Urinary bladder (tissue), 4 donors: ENCODE results near the gene ZNF74. TPM values are rescaled to one million over a fixed set of nuclear protein-coding genes. Genes with fewer than 3 reads are reported as not detected.

Experiments used
- DNase-seq: peaks from one replicate; pipeline ENCODE4 v3.0.0-alpha.2; 2015; ENCODE audit errors: extremely low spot score
- H3K27ac ChIP-seq: one replicate; pipeline ENCODE4 v1.5.1; 2013; ENCODE audit warnings: low read depth, mild to moderate bottlenecking, moderate library complexity
- H3K36me3 ChIP-seq: one replicate; pipeline ENCODE4 v1.6.1; 2013; ENCODE audit warnings: mild to moderate bottlenecking, moderate library complexity; ENCODE audit not compliant: insufficient read depth
- H3K4me1 ChIP-seq: one replicate; pipeline ENCODE4 v1.6.1; 2013; ENCODE audit warnings: mild to moderate bottlenecking, moderate library complexity; ENCODE audit not compliant: insufficient read depth
- H3K4me3 ChIP-seq: one replicate; pipeline ENCODE4 v1.5.1; 2013; ENCODE audit warnings: low read depth, low read length
- WGBS: extraction: QIAGEN DNeasy Blood & Tissue Kit; methylation state at CpG from one replicate; pipeline ENCODE4 v1.1.7; 2013; 5-methylcytosine and 5-hydroxymethylcytosine counted together
- polyA plus RNA-seq: library from polyadenylated mRNA; stranded (reverse); fragments of 200-250 nt; gene quantifications from one replicate; pipeline ENCODE4 v1.2.3, GENCODE V29; 2013
- total RNA-seq: library from RNA; depleted of rRNA; stranded (reverse); fragments of >200 nt; gene quantifications from one replicate; pipeline ENCODE4 v1.2.3, GENCODE V29; 2014
- donor health status: healthy with polysubstance abuse.
- donor health status: healthy.

ZNF74 gene
- total and polyA plus RNA-seq, 2 donors, result 9.3 to 9.7 TPM

DNA sequence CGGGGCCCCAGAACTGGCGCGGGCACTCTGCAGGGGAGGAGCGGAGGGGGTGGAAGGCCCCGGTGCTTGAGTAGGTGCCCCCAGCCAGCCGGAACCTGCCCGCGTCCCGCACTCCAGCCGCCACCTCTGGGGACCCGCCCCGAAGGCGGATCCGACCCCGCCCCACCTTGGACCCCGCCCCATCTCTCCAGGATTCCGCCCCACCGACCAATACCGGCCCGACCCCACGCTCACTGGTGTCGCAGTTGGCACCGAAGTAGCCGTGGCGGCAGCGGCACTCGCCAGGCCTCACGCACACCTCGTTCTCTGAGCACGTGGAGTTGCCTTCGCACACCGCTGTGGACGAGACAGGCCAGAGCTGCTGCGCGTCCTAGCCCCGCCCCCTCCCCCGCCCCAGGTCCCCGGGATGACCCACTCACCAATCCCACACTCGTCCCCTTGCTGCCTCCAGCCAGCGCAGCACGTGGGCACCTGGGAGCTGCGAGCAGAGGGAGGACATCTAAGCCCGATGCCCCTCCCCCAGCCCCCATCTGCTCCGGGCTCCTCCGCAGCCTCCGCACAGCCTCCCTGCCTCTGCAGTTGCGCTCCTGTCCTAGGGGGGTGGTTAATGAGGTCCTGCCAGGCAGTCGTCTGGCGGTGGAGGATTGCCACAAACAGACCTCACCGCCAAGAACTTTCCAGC, 37.7 kb downstream of the ZNF74 start:
- no peak for DNase-seq
- H3K4me3 ChIP-seq, result no peak overlapping the region
- no peaks in the 10 kb centered on the region for H3K36me3 ChIP-seq
- H3K4me1 ChIP-seq, result no peaks in the 10 kb centered on the region
- WGBS, result 57% methylated on average over 50 of the region's 50 CpGs
- no peak overlapping the region for H3K27ac ChIP-seq

DNA sequence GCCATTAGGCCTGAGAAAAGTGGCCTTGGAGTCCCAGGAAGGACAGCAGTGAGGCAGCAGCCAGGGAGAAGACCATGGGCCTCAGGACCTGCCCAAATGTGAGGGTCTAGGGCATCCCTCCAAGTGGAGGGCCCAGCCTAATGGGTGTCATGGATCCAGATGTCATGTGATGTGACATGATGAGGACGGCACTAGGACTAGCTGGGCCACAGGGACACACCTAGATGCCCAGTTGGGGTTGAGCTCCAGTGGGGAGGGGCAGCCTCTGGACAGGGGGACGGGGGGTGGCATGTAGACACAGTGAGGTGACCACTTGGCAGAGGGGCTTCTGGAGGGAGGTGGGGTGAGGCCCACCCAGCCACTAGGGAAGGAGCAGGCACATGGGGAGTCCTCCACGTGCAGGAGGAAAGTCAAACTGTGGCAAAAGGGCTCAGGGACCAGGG, 38.3 kb downstream of the ZNF74 start:
- H3K4me1 ChIP-seq, result no peaks in the 10 kb centered on the region

GRCh38 chr22:20433191-20433590, 39.2 kb downstream of the ZNF74 start:
- Histone ChIP-seq H3K36me3 (no peaks in the 10 kb centered on the region), H3K4me1 (no peaks in the 10 kb centered on the region), H3K27ac (no peak overlapping the region), H3K4me3 (no peak overlapping the region)
- 90% methylated on average over 11 of the region's 11 CpGs for WGBS
- no peak for DNase-seq

More for the DNA sequence above, 38.3 kb downstream of the ZNF74 start:
- no peak overlapping the region for H3K4me3 ChIP-seq
- no peak for DNase-seq
- no peaks in the 10 kb centered on the region for H3K36me3 ChIP-seq
- no peak overlapping the region for H3K27ac ChIP-seq
- 88% methylated on average over 3 of the region's 3 CpGs for WGBS

DNA sequence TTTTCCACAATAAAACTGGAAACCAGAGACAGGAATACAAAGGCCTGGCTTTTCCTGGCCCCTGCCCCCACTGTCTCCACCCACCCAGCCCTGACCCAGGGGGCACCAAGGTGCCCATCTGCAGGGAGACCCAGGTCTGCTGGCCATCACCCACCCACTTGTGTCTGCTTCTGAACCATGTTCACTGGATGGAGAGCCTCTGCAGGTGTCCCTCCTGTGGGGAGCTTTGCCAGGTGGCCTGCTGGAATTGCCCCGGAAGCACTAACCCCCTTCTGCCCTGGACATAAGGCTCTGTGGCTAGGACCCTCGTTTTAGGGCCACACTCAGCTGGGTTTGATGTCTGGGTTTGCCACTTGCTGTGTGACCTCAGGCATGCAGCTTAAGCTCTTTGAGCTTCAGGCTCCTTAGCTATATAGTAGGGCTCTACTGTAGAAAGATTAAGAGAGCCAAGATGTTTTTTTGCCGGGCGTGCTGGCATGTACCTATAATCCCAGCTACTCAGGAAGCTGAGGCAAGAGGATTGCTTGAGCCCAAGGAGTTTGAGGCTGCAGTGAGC, 39.8 kb downstream of the ZNF74 start:
- Histone ChIP-seq H3K36me3 (no peaks in the 10 kb centered on the region), H3K27ac (no peak overlapping the region), H3K4me1 (no peaks in the 10 kb centered on the region), H3K4me3 (no peak overlapping the region)
- DNase-seq, result no peak
- 67% methylated on average over 4 of the region's 4 CpGs for WGBS

DNA sequence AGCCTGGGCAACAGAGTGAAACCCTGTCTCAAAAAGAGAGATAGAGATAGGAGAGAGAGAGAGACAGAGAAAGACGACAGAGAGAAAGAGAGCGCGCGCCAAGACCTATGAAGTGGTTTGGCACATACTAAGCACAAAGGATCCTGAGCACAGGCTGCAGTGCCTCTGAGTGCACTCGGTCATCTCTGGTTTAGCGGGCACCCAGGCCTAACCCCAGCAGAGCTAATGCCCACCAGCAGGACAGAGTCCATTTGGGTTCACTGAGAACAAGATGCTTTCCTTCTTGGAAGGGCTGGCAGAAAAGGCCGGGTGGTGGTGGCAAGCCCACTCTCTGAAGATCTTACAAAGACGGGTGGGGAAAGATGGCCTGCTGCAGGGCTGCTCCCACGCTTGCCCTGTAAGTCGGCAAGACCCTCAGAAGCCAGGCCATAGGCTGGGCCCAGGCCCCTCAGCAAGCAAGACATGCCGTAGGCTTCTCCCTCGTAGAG, 40.4 kb downstream of the ZNF74 start:
- Histone ChIP-seq H3K36me3 (no peaks in the 10 kb centered on the region), H3K4me3 (no peak overlapping the region), H3K27ac (no peak overlapping the region), H3K4me1 (no peaks in the 10 kb centered on the region)
- DNase-seq, result no peak
- WGBS, result 89% methylated on average over 12 of the region's 12 CpGs

- no peak for DNase-seq
- Histone ChIP-seq H3K4me1 (no peaks in the 10 kb centered on the region), H3K27ac (no peak overlapping the region), H3K4me3 (no peak overlapping the region), H3K36me3 (no peaks in the 10 kb centered on the region)
- WGBS, result 89% methylated on average over 3 of the region's 3 CpGs
Measured at GRCh38 chr22:20434773-20435172, 40.8 kb downstream of the ZNF74 start.

DNA sequence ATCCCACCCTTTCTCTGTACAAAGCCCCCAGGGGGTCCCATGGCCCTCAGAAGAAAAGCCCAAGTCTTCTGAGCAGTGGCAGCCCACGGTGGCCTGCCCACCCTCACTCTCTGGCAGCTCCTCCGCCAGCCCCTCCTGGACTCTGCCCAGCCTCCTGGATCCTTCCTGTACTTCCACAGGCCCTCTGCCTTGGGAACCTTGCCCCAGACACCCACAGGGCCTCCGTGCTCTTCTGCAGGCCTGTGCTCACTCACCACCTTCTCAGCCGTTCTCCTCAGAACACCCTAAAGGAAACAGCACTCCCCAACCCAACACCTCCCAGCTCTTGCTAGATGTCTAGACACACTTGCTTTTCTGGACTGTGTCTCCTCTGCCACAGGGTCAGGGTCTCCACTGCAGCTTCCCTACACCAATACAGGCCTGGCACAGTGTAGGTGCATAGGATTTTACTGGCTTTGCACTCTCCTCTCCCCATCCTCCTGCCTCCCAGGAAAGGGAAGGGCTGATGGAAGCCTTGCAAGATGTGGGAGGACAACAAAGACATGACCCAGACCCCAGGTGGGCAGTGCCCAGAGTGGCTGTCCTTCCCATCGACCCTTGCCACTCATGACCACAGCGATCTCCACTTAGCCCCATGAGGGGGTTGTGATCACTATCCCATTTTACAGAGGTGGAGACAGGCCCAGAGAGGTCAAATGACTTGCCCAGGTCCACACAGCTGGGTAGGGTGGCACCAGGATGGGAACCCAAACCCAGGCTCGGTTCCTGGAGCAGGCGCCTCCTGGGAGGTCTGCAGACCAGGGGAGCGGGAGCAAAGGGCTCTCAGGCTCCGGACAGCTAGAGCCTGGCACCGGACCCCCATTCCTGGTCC, 41.7 kb downstream of the ZNF74 start:
- Histone ChIP-seq H3K36me3 (no peaks in the 10 kb centered on the region), H3K4me1 (no peaks in the 10 kb centered on the region), H3K27ac (no peak overlapping the region), H3K4me3 (peak overlapping the region; percentile 72)
- 44% methylated on average over 11 of the region's 11 CpGs for WGBS
- no peak for DNase-seq

- no peaks in the 10 kb centered on the region for H3K36me3 ChIP-seq
- H3K4me1 ChIP-seq, result no peaks in the 10 kb centered on the region
- DNase-seq, result no peak
- under 1% methylated on average over 56 of the region's 56 CpGs for WGBS
- peak overlapping the region; percentile 72 for H3K4me3 ChIP-seq
- peak overlapping the region; percentile 69 for H3K27ac ChIP-seq
Measured at GRCh38 chr22:20436307-20436767, 42.4 kb downstream of the ZNF74 start.

DNA sequence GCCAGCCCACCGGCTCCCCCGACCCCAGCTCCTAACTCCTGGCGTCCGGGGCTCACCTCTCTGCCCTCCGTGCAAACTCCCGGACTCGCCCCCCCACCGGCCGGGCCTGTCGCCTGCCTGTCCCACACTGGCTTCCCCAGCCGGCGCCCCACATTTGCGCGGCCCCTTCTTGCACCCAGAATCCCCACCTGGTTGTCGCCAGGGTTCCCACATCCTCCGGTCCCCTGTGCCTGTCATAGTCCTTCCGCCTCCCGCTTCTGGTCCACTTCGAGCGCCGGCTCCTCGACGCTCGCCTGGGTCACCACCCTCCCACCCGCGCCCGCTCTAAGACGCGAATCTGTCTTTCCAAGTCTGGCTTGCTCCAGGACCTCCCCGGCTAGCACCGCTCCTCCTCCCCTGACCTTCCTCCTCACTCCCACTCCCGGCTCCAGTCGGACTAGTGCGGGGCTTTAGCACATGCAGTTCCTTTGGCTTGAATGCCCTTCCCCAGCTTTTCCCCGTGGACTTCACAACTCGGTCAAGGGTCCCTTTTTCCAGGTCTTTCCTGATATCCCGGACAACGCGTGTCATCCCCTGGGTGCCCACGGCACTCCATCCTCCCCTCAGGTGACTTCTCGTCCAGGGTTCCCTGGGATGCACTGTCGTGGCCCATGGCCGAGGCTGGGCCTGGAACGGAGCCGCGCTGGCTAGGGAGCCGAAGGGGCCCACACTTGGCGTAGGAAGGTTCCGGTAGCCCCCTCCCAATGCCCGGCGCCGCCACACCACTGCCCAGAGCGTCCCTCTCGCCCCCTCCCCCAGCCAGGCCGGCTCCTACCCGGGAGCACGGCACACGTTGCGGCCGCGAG, 43.0 kb downstream of the ZNF74 start:
- Histone ChIP-seq H3K36me3 (no peaks in the 10 kb centered on the region), H3K27ac (peak overlapping the region; percentile 69), H3K4me1 (no peaks in the 10 kb centered on the region), H3K4me3 (peak overlapping the region; percentile 72)
- no peak for DNase-seq
- WGBS, result 1% methylated on average over 61 of the region's 61 CpGs

DNA sequence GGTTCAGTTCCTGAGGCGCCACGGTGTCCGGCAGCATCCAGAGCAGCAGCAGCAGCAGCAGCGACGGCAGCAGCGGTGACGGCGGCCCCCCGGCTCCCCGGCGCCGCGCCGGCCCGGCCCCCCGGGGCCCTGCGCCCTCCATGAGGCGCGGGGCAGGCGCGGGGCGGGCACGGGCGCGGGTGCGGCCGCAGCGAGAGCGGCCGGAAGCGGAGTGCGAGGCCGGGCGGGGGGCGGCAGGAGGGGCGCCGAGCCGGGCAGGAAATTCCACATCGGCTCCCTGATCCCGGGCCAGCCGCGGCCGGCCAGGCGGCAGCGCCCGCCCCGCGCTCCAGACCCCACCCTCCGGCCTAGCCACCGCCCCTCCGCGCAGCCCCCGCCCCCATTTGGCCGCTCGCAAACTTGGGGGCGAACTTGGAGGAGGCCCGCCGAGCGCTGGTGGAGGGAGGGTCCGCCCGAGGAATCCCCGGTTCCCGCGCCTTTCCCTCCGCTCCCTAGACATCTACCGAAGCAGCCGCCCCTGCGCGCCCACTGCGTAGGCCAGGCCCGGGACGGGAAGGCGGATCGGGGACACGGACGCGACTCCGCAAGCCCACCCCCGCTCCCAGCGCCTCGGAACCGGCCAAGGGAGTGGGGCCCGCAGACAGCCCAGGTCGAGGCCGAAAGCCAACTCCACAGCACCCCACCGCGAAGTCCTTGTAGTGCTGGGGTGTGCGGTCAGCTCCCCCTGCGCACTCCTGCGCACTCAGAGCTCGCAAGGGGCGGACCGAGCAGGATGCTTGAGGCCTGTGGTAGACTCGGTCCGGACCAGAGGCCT, 43.9 kb downstream of the ZNF74 start, which contains the start of gene SCARF2:
TSS of gene SCARF2 (minus strand) at position 213 of the 814 bp plus-strand sequence. CDS start at position 142, 71 bp downstream.
- Histone ChIP-seq H3K4me3 (peak within 1 kb of the TSS; percentile 72), H3K4me1 (no peaks in the 10 kb centered on the region), H3K36me3 (no peaks in the 10 kb centered on the region), H3K27ac (peak within 1 kb of the TSS; percentile 85)
- 1% methylated on average over 94 of the region's 95 CpGs for WGBS
- DNase-seq, result no peak

DNA sequence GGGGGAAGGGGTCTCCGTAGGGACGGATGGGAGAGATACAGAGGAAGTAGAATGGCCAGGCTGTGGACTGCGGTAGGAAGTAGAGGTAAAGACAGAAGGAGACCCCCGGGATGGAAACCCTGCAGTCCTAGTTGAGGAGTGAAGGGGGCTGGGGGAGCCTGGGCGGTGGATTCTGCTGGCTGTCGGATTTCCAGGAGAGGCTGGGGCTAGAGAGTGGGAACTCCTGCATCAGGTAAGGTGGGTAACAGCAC, 44.4 kb downstream of the ZNF74 start:
- Histone ChIP-seq H3K27ac (peak overlapping the region; percentile 85), H3K36me3 (no peaks in the 10 kb centered on the region), H3K4me3 (peak overlapping the region; percentile 72), H3K4me1 (no peaks in the 10 kb centered on the region)
- DNase-seq, result no peak
- WGBS, result 16% methylated on average over 6 of the region's 6 CpGs

DNA sequence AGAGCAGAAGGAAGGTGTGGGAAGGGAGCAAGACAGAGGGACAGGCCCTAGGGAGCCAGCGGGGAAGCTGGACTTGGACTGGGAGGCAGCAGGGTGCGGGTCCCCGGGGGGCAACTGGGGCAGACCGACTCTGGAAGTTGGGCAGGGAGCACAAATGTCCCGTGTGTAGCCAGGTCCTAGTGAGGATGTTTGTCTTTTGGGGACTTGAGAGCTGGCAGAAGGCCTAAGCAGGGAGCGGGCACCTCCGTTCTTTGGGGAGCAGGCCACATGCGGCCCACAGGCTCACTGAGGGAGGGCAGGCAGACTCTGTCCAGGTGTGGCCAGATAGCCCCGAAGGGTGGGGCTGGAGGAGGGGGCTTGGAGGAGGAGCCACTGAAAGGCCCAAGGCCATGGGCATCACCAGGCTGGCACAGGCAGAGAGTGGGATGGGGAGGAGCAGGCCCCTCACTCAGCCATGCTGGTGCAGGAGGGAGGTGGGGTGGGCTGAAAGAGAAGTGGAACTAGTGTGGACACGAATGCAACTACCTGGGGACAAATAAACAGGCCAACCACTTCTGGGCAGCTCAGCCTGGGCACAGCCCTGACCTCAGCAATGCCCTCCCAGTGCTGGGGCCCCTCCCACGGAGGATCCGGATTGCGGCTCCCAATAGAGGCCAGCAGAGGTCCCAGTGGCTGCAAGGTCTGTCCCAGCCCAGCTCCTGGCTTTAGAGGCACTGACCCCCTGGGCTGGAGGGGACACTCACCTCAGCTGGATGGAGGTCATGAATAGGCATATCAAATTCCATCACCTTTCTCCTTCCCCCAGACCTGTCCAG, 44.9 kb downstream of the ZNF74 start:
- H3K27ac ChIP-seq, result peak overlapping the region; percentile 85
- H3K4me1 ChIP-seq, result no peaks in the 10 kb centered on the region
- DNase-seq, result no peak
- H3K4me3 ChIP-seq, result peak overlapping the region; percentile 72
- WGBS, result 53% methylated on average over 13 of the region's 13 CpGs
- H3K36me3 ChIP-seq, result no peaks in the 10 kb centered on the region
